ENCODE results near the gene RMND5B.

DNA sequence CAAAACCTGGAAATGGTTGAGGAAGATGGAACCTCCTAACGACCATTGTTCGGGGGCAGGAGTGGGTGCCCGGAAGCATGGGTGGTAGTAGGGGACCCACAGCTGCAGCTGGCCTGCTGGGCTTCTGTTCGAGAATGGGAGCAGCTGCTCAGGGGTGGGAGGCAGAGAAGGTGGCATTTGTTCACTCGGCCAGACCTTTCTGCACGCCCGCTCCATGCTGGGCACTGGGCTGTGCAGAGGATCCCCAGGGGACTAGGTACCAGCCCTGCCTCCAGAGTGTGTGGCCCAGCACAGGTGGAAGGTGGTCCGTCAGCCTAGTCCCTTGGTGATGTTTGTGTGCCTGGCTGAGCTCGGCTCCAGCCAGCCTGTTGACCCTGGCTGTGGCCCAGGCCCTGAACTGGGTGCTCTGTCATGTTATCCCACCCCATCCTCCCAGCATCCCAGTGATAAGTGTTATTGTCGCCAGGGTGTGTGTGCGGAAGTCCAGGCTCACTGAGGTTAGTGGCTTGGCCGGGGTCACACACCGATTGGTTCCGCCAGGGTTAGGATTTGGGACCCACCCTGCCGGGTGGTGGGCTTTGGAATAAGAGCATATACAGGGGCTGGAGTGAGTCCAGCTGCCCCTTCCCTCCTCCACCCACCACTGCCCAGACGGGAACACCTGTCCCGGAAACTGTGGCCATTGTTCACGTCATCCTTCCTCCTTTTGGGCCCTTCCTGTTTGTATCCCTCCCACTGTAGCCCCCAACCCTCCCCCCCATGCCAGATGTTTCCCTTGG, 12.7 kb upstream of the RMND5B start:
- TF ChIP-seq, protein P1, sequence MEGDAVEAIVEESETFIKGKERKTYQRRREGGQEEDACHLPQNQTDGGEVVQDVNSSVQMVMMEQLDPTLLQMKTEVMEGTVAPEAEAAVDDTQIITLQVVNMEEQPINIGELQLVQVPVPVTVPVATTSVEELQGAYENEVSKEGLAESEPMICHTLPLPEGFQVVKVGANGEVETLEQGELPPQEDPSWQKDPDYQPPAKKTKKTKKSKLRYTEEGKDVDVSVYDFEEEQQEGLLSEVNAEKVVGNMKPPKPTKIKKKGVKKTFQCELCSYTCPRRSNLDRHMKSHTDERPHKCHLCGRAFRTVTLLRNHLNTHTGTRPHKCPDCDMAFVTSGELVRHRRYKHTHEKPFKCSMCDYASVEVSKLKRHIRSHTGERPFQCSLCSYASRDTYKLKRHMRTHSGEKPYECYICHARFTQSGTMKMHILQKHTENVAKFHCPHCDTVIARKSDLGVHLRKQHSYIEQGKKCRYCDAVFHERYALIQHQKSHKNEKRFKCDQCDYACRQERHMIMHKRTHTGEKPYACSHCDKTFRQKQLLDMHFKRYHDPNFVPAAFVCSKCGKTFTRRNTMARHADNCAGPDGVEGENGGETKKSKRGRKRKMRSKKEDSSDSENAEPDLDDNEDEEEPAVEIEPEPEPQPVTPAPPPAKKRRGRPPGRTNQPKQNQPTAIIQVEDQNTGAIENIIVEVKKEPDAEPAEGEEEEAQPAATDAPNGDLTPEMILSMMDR (IDR thresholded peaks at IDR 0.05): no peak
- no peak for TF ChIP-seq EP300 (IDR thresholded peaks at IDR 0.05)
- TF ChIP-seq POLR2AphosphoS5 (IDR thresholded peaks at IDR 0.05): no peak
- TF ChIP-seq POLR2A (IDR thresholded peaks at IDR 0.05): no peak

Measured in stomach (tissue), 4 donors.